LNCAP (cell line): Measurements from ENCODE around the gene WASF3.

Source experiments
- TF ChIP-seq, protein P1 (sequence below): fragments of 450-650 bp; IDR thresholded peaks from 2 replicates; pipeline ENCODE4 v1.5.1; 2017; ENCODE audit warnings: mild to moderate bottlenecking

Gene WASF3

DNA sequence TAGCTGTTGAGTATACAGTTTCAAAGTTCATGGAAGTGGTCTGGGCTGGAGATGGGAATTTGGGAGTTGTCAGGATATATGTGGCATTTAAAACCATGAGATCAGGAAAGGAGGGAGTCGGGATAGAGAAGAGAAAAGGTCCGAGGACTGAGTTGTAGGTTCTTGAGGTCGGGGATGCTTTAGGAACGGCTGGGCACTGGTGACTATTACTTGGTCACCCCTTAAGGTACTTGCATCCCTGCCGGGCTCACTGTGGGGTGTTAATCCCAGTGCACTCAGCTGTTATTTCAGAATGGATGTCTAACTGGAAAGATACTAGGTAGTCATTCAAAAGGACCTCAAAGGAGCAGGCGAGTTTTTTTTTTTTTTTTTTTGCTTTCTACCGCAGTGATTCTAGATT, 34.2 kb downstream of the WASF3 start:
- TF ChIP-seq, protein P1, sequence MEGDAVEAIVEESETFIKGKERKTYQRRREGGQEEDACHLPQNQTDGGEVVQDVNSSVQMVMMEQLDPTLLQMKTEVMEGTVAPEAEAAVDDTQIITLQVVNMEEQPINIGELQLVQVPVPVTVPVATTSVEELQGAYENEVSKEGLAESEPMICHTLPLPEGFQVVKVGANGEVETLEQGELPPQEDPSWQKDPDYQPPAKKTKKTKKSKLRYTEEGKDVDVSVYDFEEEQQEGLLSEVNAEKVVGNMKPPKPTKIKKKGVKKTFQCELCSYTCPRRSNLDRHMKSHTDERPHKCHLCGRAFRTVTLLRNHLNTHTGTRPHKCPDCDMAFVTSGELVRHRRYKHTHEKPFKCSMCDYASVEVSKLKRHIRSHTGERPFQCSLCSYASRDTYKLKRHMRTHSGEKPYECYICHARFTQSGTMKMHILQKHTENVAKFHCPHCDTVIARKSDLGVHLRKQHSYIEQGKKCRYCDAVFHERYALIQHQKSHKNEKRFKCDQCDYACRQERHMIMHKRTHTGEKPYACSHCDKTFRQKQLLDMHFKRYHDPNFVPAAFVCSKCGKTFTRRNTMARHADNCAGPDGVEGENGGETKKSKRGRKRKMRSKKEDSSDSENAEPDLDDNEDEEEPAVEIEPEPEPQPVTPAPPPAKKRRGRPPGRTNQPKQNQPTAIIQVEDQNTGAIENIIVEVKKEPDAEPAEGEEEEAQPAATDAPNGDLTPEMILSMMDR = no peak

DNA sequence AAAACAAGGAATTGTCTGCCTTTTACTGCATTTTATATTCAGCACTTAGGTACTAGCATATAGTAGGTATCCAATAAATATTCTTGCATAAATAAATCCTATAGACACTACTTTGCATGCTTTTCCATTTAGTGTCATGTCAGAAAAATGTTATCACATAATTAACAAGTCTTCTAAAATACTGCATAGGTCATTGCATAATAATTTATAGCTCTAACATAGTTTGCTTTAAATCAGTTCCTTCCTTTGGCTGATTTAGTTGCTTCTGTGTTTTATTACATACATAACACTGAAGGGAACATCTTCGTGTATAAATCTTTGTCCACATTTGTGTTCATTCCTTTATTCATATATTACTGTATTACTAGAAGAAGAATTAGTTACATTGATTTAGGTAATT, 36.2 kb downstream of the WASF3 start:
- TF ChIP-seq, protein P1 = no peak

DNA sequence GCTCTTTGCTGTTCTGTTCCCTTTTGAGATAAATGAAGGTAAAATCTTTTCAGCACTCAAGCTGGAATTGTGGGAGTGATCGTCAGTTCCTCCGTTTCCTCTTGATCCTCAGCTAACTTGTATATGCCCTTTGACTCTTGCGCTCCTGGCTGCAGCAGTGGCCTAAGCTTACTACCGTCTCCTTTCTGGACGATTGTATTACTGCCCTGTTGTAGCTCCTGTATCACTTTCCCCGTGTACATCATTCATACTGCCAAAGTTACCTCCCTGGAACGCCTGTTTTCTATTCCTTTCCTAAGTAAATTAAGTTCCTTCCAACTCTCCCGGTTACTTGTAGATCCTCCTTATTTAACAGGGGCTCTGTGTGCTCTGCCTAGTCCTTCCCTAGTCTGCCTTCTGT, 36.9 kb downstream of the WASF3 start:
- TF ChIP-seq, protein P1 = no peak

DNA sequence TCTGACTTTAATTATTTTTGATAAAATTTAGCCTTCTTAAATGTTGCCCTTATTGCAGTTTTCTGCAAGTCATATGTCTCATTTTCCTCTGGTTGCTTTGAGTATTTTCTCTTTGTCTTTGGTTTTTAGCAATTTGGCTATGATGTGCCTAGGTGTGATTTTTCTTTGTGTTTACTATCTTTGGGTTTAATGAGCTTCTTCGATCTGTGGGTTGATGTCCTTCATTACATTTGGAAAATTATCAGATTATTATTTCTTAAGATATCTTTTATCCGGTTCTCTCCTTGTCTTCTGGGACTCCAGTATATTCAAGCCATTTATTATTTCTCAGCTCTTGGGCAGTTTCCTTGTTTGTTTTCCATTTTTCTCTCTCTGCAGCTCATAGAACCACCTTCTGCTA, 39.0 kb downstream of the WASF3 start:
- TF ChIP-seq, protein P1 = no peak

DNA sequence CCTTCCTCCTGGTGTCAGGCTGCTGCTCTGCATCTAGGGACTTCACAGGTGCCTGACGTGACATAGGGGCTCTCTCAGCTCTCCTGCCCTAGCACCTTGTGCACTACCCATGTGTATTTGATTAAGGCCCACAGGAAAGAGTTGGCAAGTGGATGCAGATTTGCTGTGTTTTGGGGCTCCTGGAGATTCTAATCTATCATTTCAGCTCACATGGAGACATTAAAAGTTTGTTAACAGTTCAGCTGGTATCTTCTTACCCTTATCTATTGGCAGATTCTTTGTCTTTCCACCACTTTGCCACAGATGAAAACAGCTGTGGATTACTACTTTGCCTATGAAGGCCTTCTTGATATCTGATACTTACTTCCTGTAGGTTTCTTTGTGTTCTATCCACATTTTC, 41.9 kb downstream of the WASF3 start:
- TF ChIP-seq, protein P1 = no peak

DNA sequence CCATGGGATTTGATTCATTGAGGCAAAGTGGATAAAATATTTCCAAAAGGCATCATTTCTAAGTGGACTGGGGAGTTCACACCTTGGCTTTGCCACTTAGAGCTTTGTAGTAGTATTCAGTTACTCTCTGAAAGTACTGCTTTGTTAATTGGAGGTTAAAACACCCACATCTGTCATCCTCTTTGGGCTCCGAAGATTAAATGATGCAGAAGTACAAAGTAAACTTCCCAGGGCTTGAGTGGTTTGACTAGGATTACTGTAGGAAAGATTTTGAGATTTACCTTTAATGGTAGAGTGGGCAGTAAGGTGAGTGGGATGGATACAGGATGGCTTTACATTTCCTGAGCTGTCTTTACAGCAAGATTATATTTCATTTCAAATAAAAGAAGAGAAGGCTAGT, 42.4 kb downstream of the WASF3 start:
- TF ChIP-seq, protein P1 = no peak

DNA sequence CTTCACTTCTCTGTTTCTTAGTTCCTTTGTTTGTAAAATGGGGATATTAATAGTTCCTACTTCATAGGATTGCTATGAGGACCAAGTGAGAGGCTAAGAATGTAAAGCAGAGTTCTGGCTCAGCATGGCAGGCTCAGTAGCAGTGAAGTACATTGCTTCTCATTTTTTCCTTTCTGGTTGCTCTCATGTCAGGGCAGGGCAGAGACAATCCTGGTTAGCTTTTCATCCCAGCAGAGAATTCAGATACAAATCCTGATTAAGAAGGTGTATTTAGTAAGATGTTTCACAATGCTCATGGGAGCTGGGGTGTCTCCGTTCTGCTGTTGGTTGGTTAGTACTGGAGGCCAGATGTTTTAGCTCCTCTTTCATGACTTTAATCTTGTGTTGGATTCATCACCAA, 42.9 kb downstream of the WASF3 start:
- TF ChIP-seq, protein P1 = no peak

DNA sequence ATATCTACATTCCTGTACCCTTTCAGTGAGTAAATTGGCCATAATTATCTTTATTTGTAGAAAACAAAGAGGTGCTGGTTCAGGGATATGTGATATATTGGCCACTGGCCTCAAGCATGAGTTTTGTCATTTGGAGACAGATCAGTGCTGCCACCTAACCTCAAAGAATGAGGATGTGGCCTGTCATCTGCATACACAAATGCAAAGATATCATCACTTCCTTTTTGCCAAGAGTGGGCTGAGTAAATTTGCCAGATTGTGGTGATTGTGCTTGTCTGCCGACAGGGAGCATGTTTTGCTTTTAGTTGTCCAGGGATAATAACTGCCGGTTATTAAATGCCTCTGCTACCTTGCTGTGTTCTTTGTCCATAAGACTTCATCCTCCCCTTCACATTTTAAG, 44.2 kb downstream of the WASF3 start:
- TF ChIP-seq, protein P1 = peak; percentile 38; the same call in 1 of the 2 replicates
